Activated gamma-delta T cell (primary cell): ENCODE results near the gene HELQ.

Experiments
- DNase-seq: peaks from one replicate; lab custom pipeline; 2025; lab: John Stamatoyannopoulos, UW

The HELQ gene

GRCh38 chr4:83370640-83370906 is 85.0 kb downstream of the HELQ start:
- DNase-seq = no peak

- DNase-seq = no peak
Observed at GRCh38 chr4:83369831-83370639, 85.6 kb downstream of the HELQ start.

GRCh38 chr4:83364312-83364711 is 91.3 kb downstream of the HELQ start:
- DNase-seq = no peak

GRCh38 chr4:83362492-83363329 is 92.9 kb downstream of the HELQ start:
- DNase-seq = no peak

GRCh38 chr4:83361416-83362103 is 94.1 kb downstream of the HELQ start:
- DNase-seq = no peak

- DNase-seq = no peak
Observed at GRCh38 chr4:83360018-83360417, 95.6 kb downstream of the HELQ start.

GRCh38 chr4:83358410-83358809 is 97.2 kb downstream of the HELQ start:
- no peak for DNase-seq
